DND-41 (cell line): ENCODE results near the gene LARP4B.

ENCODE experiments used
- ATAC-seq: fragments of 200-7000 bp; cut with Tn5 transposase; 3 replicates; pipeline ENCODE4 v1.9.1; 2021; ENCODE audit warnings: low read depth; ENCODE audit not compliant: insufficient read depth
- DNase-seq: peaks from one replicate; pipeline ENCODE4 v3.0.0-alpha.2; 2020
- H2AFZ ChIP-seq: 2 replicates; pipeline ENCODE4 v1.6.0; 2012; ENCODE audit warnings: low read depth, low read length
- H3K27ac ChIP-seq: 2 replicates; pipeline ENCODE4 v1.5.1; 2012; ENCODE audit warnings: low read length, inconsistent platforms
- H3K27me3 ChIP-seq: fragments of 200-600 bp; sonication (generic); 2 replicates; pipeline ENCODE4 v1.6.0; 2012; ENCODE audit warnings: low read length, mild to moderate bottlenecking, inconsistent platforms; ENCODE audit not compliant: insufficient read depth, poor library complexity
- H3K36me3 ChIP-seq: 2 replicates; pipeline ENCODE4 v1.5.1; 2012; ENCODE audit warnings: low read length, inconsistent platforms; ENCODE audit not compliant: insufficient read depth
- H3K4me1 ChIP-seq: 2 replicates; pipeline ENCODE4 v1.5.1; 2012; ENCODE audit warnings: mild to moderate bottlenecking, low read length; ENCODE audit not compliant: insufficient read depth
- H3K4me2 ChIP-seq: 2 replicates; pipeline ENCODE4 v1.6.0; 2012; ENCODE audit warnings: mild to moderate bottlenecking, moderate library complexity, low read length, inconsistent platforms; ENCODE audit not compliant: insufficient read depth
- H3K4me3 ChIP-seq, 2 experiments: fragments of 200-600 bp in 1 of 2; shearing (Covaris generic) in 1 of 2; 2 replicates each; pipeline ENCODE4 v1.5.1; 2012 to 2016; ENCODE audit warnings: inconsistent platforms in 2 of 2, low read length in 2 of 2, mild to moderate bottlenecking in 2 of 2, low read depth in 1 of 2, moderate library complexity in 1 of 2
- H3K79me2 ChIP-seq: 2 replicates; pipeline ENCODE4 v1.6.0; 2012; ENCODE audit warnings: low read length, inconsistent platforms; ENCODE audit not compliant: insufficient read depth
- H3K9ac ChIP-seq: 2 replicates; pipeline ENCODE4 v1.6.0; 2012; ENCODE audit warnings: low read depth, mild to moderate bottlenecking, inconsistent platforms, low read length, moderate library complexity
- H3K9me3 ChIP-seq: 2 replicates; pipeline ENCODE4 v1.5.1; 2012; ENCODE audit warnings: low read length, moderate library complexity, mild to moderate bottlenecking, inconsistent platforms; ENCODE audit not compliant: insufficient read depth, severe bottlenecking
- H4K20me1 ChIP-seq: 2 replicates; pipeline ENCODE4 v1.6.0; 2012; ENCODE audit warnings: low read length; ENCODE audit not compliant: insufficient read depth
- CTCF ChIP-seq: IDR thresholded peaks from 2 replicates; pipeline ENCODE4 v1.5.1; 2012; ENCODE audit warnings: borderline replicate concordance, low read length, moderate library complexity, mild to moderate bottlenecking; ENCODE audit not compliant: poor library complexity, severe bottlenecking; ENCODE audit errors: extremely low read depth
- EZH2 ChIP-seq: IDR thresholded peaks from 3 replicates; pipeline ENCODE4 v1.6.1; 2012; ENCODE audit warnings: borderline replicate concordance, low read depth, mild to moderate bottlenecking, moderate library complexity, low read length, inconsistent platforms; ENCODE audit not compliant: severe bottlenecking

LARP4B gene

GRCh38 chr10:759898-760477, 171.5 kb downstream of the LARP4B start:
- Histone ChIP-seq H3K4me3 (no peak overlapping the region), H3K9me3 (peaks cover 20% of the 10 kb centered on the region), H3K36me3 (no peaks in the 10 kb centered on the region), H3K79me2 (no peaks in the 10 kb centered on the region), H3K27ac (no peak overlapping the region), H2AFZ (no peak overlapping the region), H3K4me2 (no peak overlapping the region), H3K4me1 (no peaks in the 10 kb centered on the region), H4K20me1 (no peaks in the 10 kb centered on the region), H3K27me3 (no peaks in the 10 kb centered on the region), H3K9ac (no peak overlapping the region)
- TF ChIP-seq CTCF, result no peak
- TF ChIP-seq EZH2, result no peak
- no peak for ATAC-seq
- no peak for DNase-seq
